Activated CD4-positive, alpha-beta memory T cell treated with anti-CD3 and anti-CD28 coated beads for 36 hours (primary cell): Measurements from ENCODE around the gene DOCK3. TPM values are rescaled to one million over a fixed set of nuclear protein-coding genes. Genes with fewer than 3 reads are reported as not detected.
A peak's percentile ranks its signal among the peaks of the same experiment; 100 is the strongest.
"Not testable (repeated sequence)": the region's sequence is repeated elsewhere in the genome, so short reads cannot be mapped to it uniquely, and the experiment has no call there.

Experiments used
- CTCF ChIA-PET: fragments of 350-600 bp; sonication (Branson Sonifier 250); formaldehyde crosslinking; loops from one replicate; lab custom pipeline; 2021; ENCODE audit warnings: antibody characterized with exemption, inconsistent platforms; lab: Charles Lee
- POLR2A ChIA-PET: fragments of 350-600 bp; sonication (Branson Sonifier 250); formaldehyde crosslinking; loops from one replicate; lab custom pipeline; 2021; ENCODE audit warnings: antibody characterized with exemption; lab: Charles Lee
- DNase-seq: peaks from one replicate; pipeline ENCODE4 v3.0.0-alpha.2; 2020
- H3K27ac Mint-ChIP-seq: one replicate; pipeline ENCODE4 v1.8.0; 2021; ENCODE audit warnings: mixed read lengths
- H3K27me3 Mint-ChIP-seq: one replicate; pipeline ENCODE4 v1.8.0; 2021; ENCODE audit warnings: mixed read lengths
- H3K36me3 Mint-ChIP-seq: one replicate; pipeline ENCODE4 v1.8.0; 2021; ENCODE audit warnings: mixed read lengths
- H3K4me1 Mint-ChIP-seq: one replicate; pipeline ENCODE4 v1.8.0; 2021; ENCODE audit warnings: low read depth, mixed read lengths
- H3K4me3 Mint-ChIP-seq: one replicate; pipeline ENCODE4 v1.8.0; 2021; ENCODE audit warnings: mild to moderate bottlenecking, mixed read lengths
- H3K9me3 Mint-ChIP-seq: one replicate; pipeline ENCODE4 v1.8.0; 2021; ENCODE audit warnings: mixed read lengths
- intact Hi-C: fragments of 100-400 bp; cut with micrococcal nuclease; formaldehyde crosslinking; loops from one replicate; pipeline ENCODE4 v1.15.1; 2023
- total RNA-seq, 2 experiments: library from RNA; stranded (reverse); gene quantifications; one replicate each; pipeline ENCODE4 v1.2.3, GENCODE V29; 2021

The DOCK3 gene
- total RNA-seq, 2 experiments from 2014 or later = 2.7 to 2.9 TPM

GRCh38 chr3:50662408-50662807 is 12.3 kb upstream of the DOCK3 start:
- H3K36me3 Mint-ChIP-seq = no peaks in the 10 kb centered on the region
- peaks cover 12% of the 10 kb centered on the region for H3K4me1 Mint-ChIP-seq
- H3K9me3 Mint-ChIP-seq = no peaks in the 10 kb centered on the region
- intact Hi-C loops = no loop called here
- H3K27me3 Mint-ChIP-seq = no peaks in the 10 kb centered on the region
- POLR2A ChIA-PET = interaction anchor here (1.5 kb wide), 1 partner anchor 12 kb away, joined by 5 read pairs; the partner anchor contains the start of gene DOCK3
- CTCF ChIA-PET = interaction anchor here (0.8 to 1.1 kb wide), 3 partner anchors 13 to 61 kb away, joined by 3 to 6 read pairs (median 4); partner anchors contain the start of gene MAPKAPK3
- DNase-seq = no peak
- H3K27ac Mint-ChIP-seq = no peak overlapping the region
- no peak overlapping the region for H3K4me3 Mint-ChIP-seq

GRCh38 chr3:50665081-50665840 is 9.5 kb upstream of the DOCK3 start:
- no peaks in the 10 kb centered on the region for H3K27me3 Mint-ChIP-seq
- H3K27ac Mint-ChIP-seq = peak overlapping the region; percentile 48
- DNase-seq = peak; percentile 68
- no peaks in the 10 kb centered on the region for H3K36me3 Mint-ChIP-seq
- no peak overlapping the region for H3K4me3 Mint-ChIP-seq
- POLR2A ChIA-PET = no interaction called here
- CTCF ChIA-PET = interaction anchor here (1.2 kb wide), 1 partner anchor 13 kb away, joined by 3 read pairs; no protein-coding TSS in a partner anchor
- intact Hi-C loops = no loop called here
- H3K4me1 Mint-ChIP-seq = peaks cover 12% of the 10 kb centered on the region
- H3K9me3 Mint-ChIP-seq = no peaks in the 10 kb centered on the region

- not testable (repeated sequence) for H3K27ac Mint-ChIP-seq
These were observed 8.9 kb upstream of the DOCK3 start for GRCh38 chr3:50665841-50666115.

GRCh38 chr3:50666837-50667236 is 7.9 kb upstream of the DOCK3 start:
- ChIA-PET CTCF (interaction anchor here (1.2 kb wide), 2 partner anchors 14 to 50 kb away, joined by 3 to 10 read pairs; partner anchors contain the start of gene MAPKAPK3), POLR2A (interaction anchor here (0.9 kb wide), 1 partner anchor 15 kb away, joined by 3 read pairs; no protein-coding TSS in a partner anchor)
- H3K36me3 Mint-ChIP-seq = no peaks in the 10 kb centered on the region
- H3K4me1 Mint-ChIP-seq = peaks cover 12% of the 10 kb centered on the region
- H3K27me3 Mint-ChIP-seq = no peaks in the 10 kb centered on the region
- no peak overlapping the region for H3K4me3 Mint-ChIP-seq
- no peak overlapping the region for H3K27ac Mint-ChIP-seq
- DNase-seq = no peak
- no peaks in the 10 kb centered on the region for H3K9me3 Mint-ChIP-seq
- intact Hi-C loops = no loop called here

More at GRCh38 chr3:50665841-50666115, 8.9 kb upstream of the DOCK3 start:
- intact Hi-C loops, H3K36me3 Mint-ChIP-seq, DNase-seq, H3K4me3 Mint-ChIP-seq, H3K9me3 Mint-ChIP-seq, POLR2A ChIA-PET, H3K27me3 Mint-ChIP-seq: not testable (repeated sequence)
- CTCF ChIA-PET = interaction anchor here (1.2 kb wide), 1 partner anchor 13 kb away, joined by 3 read pairs; no protein-coding TSS in a partner anchor
- H3K4me1 Mint-ChIP-seq = peaks cover 12% of the 10 kb centered on the region

GRCh38 chr3:50671331-50671730 is 3.4 kb upstream of the DOCK3 start:
- Mint-ChIP-seq H3K27ac (no peak overlapping the region), H3K9me3 (no peaks in the 10 kb centered on the region), H3K4me3 (no peak overlapping the region), H3K27me3 (peaks cover 14% of the 10 kb centered on the region), H3K36me3 (no peaks in the 10 kb centered on the region), H3K4me1 (peaks cover 8% of the 10 kb centered on the region)
- intact Hi-C loops = loop anchor here (5.0 kb wide), 1 partner anchor 99 kb away; no protein-coding TSS in a partner anchor
- ChIA-PET CTCF (interaction anchor here (1.0 kb wide), 1 partner anchor 18 kb away, joined by 3 read pairs; no protein-coding TSS in a partner anchor), POLR2A (no interaction called here)
- no peak for DNase-seq

GRCh38 chr3:50672656-50673055 is 2.1 kb upstream of the DOCK3 start:
- CTCF ChIA-PET = interaction anchor here (0.9 to 6.2 kb wide), 4 partner anchors 20 to 57 kb away, joined by 3 to 43 read pairs (median 4); partner anchors contain the start of gene MAPKAPK3
- DNase-seq = no peak
- POLR2A ChIA-PET = no interaction called here
- peaks cover 11% of the 10 kb centered on the region for H3K4me1 Mint-ChIP-seq
- H3K27ac Mint-ChIP-seq = no peak overlapping the region
- intact Hi-C loops = loop anchor here (5.0 kb wide), 1 partner anchor 100 kb away; no protein-coding TSS in a partner anchor
- H3K27me3 Mint-ChIP-seq = peaks cover 19% of the 10 kb centered on the region
- no peak overlapping the region for H3K4me3 Mint-ChIP-seq
- no peaks in the 10 kb centered on the region for H3K36me3 Mint-ChIP-seq
- H3K9me3 Mint-ChIP-seq = no peaks in the 10 kb centered on the region

- Mint-ChIP-seq H3K27ac (no peak overlapping the region), H3K4me1 (peaks cover 11% of the 10 kb centered on the region), H3K9me3 (no peaks in the 10 kb centered on the region), H3K36me3 (no peaks in the 10 kb centered on the region), H3K27me3 (peaks cover 24% of the 10 kb centered on the region), H3K4me3 (peak overlapping the region; percentile 59)
- ChIA-PET POLR2A (interaction anchor here (1.7 kb wide), 1 partner anchor 11 kb away, joined by 5 read pairs; no protein-coding TSS in a partner anchor), CTCF (interaction anchor here (0.7 to 6.2 kb wide), 8 partner anchors 21 to 716 kb away, joined by 3 to 43 read pairs (median 3); partner anchors contain the start of gene MAPKAPK3)
- intact Hi-C loops = loop anchor here (5.0 kb wide), 1 partner anchor 102 kb away; no protein-coding TSS in a partner anchor
- no peak for DNase-seq
These were observed 796 bp upstream of the DOCK3 start for GRCh38 chr3:50673931-50674330.

- H3K9me3 Mint-ChIP-seq = no peaks in the 10 kb centered on the region
- H3K4me1 Mint-ChIP-seq = peaks cover 11% of the 10 kb centered on the region
- H3K36me3 Mint-ChIP-seq = no peaks in the 10 kb centered on the region
- intact Hi-C loops = loop anchor here (5.0 kb wide), 1 partner anchor 697 kb away; no protein-coding TSS in a partner anchor
- ChIA-PET CTCF (interaction anchor here (0.6 to 6.2 kb wide), 14 partner anchors 10 to 711 kb away, joined by 3 to 43 read pairs (median 3); partner anchors contain the start of genes C3orf18, MANF and MAPKAPK3), POLR2A (interaction anchor here (0.7 to 1.0 kb wide), 2 partner anchors 62 to 1092 kb away, joined by 4 to 5 read pairs; no protein-coding TSS in a partner anchor)
- peaks cover 27% of the 10 kb centered on the region for H3K27me3 Mint-ChIP-seq
- peak overlapping the region; percentile 68 for H3K4me3 Mint-ChIP-seq
- DNase-seq = peak; percentile 79
- peak overlapping the region; percentile 28 for H3K27ac Mint-ChIP-seq
These were observed 678 bp downstream of the DOCK3 start for GRCh38 chr3:50675179-50676030.

- no peaks in the 10 kb centered on the region for H3K9me3 Mint-ChIP-seq
- ChIA-PET POLR2A (no interaction called here), CTCF (interaction anchor here (0.6 to 6.2 kb wide), 11 partner anchors 9 to 709 kb away, joined by 3 to 43 read pairs (median 4); partner anchors contain the start of genes MANF and MAPKAPK3)
- H3K4me1 Mint-ChIP-seq = peaks cover 11% of the 10 kb centered on the region
- intact Hi-C loops = loop anchor here (5.0 kb wide), 1 partner anchor 696 kb away; no protein-coding TSS in a partner anchor
- H3K4me3 Mint-ChIP-seq = peak overlapping the region; percentile 53
- H3K27me3 Mint-ChIP-seq = peaks cover 30% of the 10 kb centered on the region
- H3K27ac Mint-ChIP-seq = no peak overlapping the region
- no peak for DNase-seq
- H3K36me3 Mint-ChIP-seq = no peaks in the 10 kb centered on the region
These were observed 1.4 kb downstream of the DOCK3 start for GRCh38 chr3:50676031-50676705.

- Mint-ChIP-seq H3K9me3 (no peaks in the 10 kb centered on the region), H3K27me3 (peaks cover 5% of the 10 kb centered on the region), H3K4me1 (peaks cover 4% of the 10 kb centered on the region), H3K36me3 (no peaks in the 10 kb centered on the region), H3K4me3 (no peak overlapping the region), H3K27ac (no peak overlapping the region)
- intact Hi-C loops = no loop called here
- DNase-seq = no peak
- CTCF ChIA-PET = interaction anchor here (1.0 kb wide), 1 partner anchor 145 kb away, joined by 3 read pairs; no protein-coding TSS in a partner anchor
- POLR2A ChIA-PET = no interaction called here
These were observed 12.5 kb downstream of the DOCK3 start for GRCh38 chr3:50687127-50687751.
